NCI-H510A (cell line): ENCODE results near the gene NANOGP8.
"Not testable (repeated sequence)": the region's sequence is repeated elsewhere in the genome, so short reads cannot be mapped to it uniquely, and the experiment has no call there.

Experiments used
- DNase-seq: peaks from one replicate; lab custom pipeline; 2025; lab: John Stamatoyannopoulos, UW

The NANOGP8 gene

DNA sequence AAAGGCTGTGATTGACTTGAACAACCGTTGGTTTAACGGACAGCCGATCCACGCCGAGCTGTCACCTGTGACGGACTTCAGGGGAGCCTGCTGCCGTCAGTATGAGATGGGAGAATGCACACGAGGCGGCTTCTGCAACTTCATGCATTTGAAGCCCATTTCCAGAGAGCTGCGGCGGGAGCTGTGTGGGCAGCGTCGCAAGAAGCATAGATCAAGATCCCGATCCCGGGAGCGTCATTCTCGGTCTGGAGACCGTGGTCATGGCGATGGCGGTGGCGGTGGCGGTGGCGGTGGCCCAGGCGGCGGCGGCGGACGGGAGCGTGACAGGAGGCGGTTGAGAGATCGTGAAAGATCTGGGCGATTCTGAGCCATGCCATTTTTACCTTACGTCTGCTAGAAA is 7.8 kb upstream of the NANOGP8 start:
- DNase-seq, result no peak

DNA sequence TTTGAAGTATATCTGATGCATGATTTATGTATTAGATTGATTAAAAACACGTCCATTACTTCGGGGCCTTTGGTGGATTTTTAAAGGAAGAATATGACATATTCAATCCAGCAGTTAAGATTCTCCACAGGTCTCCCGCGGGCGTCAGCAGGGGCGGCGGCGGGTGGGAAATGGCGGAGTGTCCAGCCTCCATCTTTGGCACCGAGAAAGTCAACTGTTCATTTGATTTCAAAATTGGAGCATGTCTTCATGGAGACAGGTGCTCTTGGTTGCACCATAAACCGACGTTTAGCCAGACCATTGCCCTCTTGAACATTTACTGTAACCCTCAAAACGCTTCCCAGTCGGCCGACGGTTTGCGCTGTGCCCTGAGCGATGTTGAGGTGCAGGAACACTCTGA is 7.2 kb upstream of the NANOGP8 start:
- DNase-seq, result no peak

DNA sequence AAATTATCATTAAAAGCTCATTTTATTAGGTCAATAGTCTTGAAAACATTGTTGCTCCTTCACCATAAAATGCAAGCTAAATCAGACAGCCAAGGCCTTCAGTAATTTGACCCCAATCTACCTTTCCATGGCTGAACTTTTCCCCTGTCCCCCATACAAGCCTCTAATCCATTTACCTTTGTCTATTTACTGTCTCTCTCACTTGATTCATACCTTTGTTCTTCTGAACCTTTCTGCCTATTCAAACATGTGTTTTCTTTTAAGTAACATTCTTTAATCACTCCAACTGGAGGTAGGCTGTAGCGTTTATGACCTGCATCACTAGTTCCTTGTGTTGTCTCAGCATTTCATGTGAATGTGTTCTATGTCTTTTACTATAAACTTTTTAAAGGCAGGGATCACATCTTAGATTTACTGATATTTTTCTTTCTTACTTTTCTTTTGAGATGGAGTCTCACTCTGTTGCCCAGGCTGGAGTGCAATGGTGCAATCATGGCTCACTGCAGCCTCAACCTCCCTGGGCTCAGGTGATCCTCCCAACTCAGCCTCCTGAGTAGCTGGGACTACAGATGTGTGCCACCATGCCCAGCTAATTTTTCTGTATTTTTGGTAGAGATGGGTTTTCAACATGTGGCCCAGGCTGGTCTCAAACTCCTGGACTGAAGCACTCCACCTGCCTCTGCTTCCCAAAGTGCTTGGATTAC is 5.2 kb upstream of the NANOGP8 start:
- no peak for DNase-seq

DNA sequence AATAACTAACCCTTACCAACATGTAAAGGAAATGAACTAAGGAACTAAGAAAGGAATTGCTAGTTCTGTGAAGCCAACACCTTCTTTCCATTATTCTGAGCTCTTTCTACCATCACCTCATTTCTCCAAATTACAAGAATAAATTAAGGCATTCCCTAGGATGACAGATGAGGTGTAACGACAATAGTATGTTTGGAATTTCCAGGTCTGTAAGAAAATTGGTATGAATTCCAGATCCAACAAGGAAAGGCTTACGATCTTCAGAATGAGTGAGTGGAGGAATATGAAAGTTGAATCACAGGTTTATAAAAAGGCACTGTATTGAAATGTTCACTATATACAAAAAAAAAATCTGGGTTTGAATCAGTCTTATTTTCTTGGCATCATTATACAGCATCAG is 4.5 kb upstream of the NANOGP8 start:
- no peak for DNase-seq

- no peak for DNase-seq
Measured at GRCh38 chr15:35088329-35088728, 3.2 kb upstream of the NANOGP8 start.

DNA sequence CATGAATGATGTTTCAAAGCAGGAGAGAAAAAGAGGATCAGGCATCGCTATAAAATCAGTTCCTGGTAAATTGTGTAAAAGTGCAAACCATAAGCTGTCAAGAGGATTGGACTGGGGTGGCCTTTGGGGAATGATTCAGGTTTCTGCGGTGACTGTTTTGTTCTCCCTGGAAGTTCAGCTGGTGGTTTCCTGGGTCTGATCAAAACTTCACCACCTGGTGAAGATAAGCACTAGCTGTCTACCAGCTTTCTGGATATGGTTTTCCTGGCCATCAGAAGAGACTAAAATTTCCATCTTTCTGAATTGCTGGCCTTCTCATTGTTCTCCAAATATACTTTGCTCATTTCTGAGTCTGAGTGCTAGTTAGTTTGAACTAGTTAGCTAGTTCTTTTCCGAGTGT is 2.7 kb upstream of the NANOGP8 start:
- no peak for DNase-seq

DNA sequence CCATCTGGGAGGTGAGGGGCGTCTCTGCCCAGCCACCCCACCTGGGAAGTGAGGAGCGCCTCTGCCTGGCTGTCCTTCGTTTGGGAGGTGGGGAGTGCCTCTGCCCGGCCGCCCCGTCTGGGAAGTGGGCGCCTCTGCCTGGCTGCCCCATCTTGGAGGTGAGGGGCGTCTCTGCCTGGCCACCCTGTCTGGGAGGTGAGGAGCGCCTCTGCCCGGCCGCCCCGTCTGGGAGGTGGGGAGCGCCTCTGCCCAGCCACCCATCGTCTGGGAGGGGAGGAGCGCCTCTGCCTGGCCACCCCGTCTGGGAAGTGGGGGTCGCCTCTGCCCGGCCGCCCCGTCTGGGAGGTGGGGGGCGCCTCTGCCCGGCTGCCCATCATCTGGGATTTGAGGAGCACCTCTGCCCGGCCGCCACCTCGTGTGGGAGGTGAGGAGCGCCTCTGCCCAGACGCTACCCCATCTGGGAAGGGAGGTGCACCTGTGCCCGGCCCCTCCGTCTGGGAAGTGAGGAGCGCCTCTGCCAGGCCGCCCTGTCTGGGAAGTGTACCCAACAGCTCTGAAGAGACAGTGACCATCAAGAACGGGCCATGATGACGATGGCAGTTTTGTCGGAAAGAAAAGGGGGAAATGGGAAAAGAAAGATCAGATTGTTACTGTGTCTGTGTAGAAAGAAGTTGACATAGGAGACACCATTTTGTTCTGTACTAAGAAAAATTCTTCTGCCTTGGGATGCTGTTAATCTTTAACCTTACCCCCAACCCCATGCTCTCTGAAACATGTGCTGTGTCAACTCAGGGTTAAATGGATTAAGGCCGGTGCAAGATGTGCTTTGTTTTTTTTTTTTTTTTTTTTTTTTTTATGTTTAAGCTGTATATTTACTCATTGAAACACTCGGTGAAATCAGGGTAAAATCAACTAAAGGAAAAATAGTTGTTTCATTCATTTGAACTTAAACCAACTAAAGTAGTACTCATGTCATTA is 2.4 kb downstream of the NANOGP8 start:
- not testable (repeated sequence) for DNase-seq

DNA sequence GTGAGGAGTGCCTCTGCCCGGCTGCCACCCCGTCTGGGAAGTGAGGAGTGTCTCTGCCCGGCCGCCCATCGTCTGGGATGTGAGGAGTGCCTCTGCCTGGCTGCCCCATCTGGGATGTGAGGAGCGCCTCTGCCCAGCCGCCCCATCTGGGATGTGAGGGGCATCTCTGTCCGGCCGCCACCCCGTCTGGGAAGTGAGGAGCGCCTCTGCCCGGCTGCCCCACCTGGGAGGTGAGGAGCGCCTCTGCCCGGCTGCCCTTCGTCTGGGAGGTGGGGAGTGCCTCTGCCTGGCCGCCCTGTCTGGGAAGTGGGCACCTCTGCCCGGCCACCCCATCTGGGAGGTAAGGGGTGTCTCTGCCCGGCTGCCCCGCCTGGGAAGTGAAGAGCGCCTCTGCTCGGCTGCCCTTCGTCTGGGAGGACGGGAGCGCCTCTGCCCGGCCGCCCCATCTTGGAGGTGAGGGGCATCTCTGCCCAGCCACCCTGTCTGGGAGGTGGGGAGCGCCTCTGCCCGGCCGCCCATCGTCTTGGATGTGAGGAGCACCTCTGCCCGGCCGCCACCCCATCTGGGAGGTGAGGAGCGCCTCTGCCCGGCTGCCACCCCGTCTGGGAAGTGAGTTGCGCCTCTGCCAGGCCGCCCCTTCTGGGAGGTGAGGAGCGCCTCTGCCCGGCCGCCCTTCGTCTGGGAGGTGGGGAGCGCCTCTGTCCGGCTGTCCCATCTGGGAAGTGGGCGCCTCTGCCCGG is 3.3 kb downstream of the NANOGP8 start:
- DNase-seq, result not testable (repeated sequence)

- DNase-seq, result no peak
Measured at GRCh38 chr15:35080226-35080625, 4.9 kb downstream of the NANOGP8 start.

- DNase-seq, result no peak
Measured at GRCh38 chr15:35078221-35078915, 6.7 kb downstream of the NANOGP8 start.

- DNase-seq, result no peak
Measured at GRCh38 chr15:35071106-35071505, 14.0 kb downstream of the NANOGP8 start.

DNA sequence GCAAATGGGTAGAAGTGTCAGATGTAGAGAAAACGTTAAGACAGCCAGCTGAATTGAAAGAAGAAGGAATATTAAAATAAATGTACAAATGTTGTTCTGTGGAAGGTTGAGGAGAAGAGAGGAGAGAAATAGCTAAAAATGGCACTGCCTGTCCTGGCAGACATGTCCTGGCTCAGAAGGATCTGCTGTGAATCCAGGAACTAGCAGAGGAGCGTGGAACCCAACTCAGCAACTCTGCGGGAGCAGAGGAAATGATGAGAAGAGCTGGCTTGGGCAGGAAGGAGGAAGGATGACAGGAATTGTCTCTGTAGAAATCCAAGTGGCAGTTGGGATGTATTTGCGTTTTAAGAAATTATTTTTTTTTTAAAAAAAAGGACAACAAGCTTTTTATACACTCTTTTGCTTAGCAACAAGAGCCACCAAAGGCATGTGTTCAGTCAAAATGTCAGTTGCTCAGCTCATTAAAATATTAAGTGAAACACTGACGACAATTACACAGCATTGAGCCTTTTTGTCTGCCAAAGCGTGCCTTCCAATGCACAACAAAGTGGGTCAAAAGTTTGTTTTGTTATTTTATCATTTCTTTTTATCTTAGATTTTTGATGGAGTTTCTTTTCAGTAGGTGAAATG is 16.1 kb downstream of the NANOGP8 start:
- DNase-seq, result no peak

DNA sequence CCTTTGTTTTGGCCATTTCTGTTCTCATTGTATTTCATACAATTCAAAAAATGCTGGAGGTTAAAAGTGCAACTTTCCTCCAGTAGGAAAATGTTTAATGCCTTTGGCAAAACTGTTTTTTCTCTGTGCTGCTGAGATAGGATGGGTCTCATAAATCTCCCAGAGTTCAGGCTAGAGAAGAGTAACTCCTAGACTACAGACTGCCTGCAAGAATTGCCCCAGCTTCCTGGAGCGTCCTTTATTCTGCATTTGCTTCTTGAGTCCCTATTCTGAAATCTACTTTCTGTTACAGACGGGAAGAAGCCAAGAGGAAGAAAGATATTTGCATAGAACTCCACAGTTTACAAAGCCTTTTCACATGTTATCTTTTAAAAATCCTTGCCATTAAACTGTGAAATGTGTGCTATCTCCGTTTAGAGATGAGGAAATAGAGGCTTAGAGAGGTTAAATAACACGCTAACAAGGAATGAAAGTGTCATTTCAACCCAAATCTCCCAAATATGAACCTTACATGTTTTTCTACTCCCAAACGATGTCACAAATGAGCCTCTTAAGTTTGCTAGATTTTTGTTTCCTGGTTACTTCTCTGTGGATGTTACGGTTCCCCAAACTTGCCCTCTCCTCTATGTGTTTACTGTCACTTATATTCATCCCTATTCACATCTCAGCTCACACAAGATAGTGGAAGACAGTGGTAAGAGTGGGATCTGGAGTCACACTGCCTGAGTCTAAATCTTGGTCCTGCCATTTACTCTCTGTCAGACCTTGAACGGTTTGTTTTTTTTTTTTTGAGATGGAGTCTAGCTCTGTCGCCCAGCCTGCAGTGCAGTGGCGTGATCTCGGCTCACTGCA is 17.4 kb downstream of the NANOGP8 start:
- no peak for DNase-seq

GRCh38 chr15:35066094-35066493 is 19.0 kb downstream of the NANOGP8 start:
- no peak for DNase-seq

DNA sequence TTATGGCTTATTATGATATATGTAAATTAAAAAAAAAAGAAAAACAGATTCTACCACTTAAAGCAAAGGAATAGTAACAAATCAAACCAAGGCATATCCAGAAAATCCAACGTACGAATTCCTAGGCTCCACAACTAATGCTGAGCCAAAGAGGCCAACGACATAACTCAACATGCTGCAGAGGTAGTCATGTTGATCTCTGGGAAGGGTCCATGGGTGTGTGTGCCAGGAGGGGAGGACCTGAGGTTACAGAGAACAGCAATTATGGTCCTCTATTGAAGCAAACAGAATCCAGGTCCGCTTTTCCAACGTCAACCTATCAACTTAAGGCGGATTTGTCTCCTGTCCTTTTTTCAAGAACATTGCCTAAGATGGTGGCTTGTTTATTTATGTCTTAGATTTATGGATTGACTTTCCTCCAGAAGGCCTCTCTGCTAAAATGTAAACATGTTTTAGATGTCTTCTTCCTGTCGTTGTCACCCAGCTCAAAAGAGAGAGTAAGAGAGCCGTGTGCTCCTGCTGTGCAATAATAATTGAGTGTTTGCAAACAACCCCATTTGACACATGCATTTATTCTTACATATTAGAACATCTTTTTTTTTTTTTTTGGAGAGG is 20.4 kb downstream of the NANOGP8 start:
- DNase-seq, result no peak

DNA sequence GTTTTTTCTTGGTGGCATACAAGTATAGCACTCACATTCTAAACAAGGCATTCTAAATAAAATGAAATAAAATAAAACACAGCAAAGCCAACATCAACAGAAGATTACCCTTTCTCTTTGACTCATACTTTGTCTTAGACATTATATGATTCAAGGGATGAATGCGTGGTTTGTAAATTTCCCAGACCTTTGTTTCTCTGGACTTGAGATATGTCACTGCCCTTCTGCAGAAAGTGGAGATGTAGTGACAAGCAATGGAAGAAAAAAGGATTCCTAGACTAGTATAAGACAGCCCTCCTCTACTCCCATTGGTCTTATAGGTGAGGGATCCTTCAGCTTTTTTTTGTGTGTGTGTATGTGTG is 22.4 kb downstream of the NANOGP8 start:
- DNase-seq, result no peak

DNA sequence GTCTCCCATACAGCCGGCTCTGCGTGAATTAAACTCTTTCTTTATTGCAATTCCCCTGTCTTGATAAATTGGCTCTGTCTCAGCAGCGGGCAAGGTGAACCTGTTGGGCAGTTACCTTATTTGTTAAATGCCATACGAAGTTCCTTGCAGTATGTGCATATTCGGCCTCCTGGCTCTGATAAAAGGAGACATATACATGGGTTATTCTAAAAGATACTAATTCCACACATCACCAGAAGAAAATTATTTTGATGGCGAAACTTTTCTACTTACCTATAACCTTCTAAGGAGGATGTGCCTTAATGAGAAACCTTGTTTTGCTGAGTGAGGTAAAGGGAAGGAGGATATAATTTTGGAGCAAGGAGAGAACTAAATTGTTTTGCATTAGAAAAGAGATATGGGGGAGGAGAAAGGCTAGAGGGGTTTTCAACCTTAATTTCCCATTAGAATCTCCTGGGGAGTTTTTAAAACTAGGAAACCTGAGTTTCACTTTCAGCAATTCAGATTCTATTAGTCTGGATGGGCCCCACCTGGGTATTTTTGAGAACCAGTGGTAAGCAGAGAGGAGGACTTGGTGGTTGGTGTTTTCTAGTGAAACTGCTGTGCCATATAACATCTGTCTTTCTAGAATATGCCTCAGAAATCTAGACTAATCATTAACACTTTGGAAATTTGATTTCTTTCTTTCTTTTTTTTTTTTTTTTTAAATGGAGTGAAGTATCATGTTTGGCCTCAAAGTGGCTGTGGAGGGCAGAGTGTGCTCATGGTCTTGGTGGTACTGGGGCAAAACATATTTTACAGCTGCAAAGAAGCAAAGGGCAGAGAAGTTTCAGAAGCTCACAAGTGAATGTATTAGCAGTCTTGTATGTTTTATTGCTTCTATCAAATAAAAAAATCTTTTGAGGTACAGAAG is 23.0 kb downstream of the NANOGP8 start:
- DNase-seq, result no peak

DNA sequence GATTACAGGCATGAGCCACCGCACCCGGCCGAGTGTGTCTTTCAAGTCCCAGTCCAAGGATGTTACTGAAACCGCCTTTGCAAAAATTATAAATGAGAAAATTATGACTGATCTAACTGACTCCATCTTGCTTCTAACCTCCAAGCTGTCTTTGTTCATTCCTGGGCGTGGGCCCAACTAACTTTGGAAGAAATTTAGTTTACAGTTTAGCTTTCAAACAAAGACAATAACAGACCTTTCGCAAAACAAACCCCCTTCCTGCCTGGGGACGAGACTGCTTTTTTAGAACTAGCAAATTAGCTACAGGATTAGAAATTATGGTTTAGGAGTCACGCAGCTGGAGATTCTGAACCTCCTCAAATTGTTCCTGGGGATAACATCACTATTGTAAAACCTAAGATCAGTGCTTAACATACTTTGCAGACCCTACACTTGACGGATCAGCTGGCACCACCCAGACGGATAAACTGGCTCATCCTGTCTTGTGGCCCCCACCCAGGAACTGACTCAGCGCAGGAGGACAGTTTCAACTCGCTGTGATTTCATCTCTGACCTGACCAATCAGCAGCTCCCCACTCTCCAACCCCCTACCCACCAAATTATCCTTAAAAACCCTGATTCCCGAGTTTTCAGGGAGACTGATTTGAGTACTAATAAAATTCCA is 23.8 kb downstream of the NANOGP8 start:
- no peak for DNase-seq

DNA sequence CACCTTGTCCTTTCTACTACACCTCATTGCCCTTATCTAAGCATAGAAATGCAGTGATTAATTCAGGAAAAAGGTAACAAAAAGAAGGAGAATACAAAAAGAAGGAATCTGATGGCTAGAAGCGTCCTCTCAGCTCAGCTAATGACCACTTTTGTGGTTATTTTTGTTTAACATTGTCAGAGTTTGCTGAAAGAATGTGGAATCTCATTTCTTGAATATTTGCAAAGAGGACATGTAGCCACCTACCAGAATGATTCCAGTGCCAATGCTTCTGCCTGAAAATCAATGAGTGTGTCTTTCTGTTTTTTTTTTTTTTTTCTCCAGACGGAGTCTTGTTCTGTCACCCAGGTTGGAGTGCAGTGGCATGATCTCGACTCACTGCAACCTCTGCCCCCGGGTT is 24.5 kb downstream of the NANOGP8 start:
- DNase-seq, result no peak
